K562 (cell line): Measurements from ENCODE around the gene GLIS1. TPM values are rescaled to one million over a fixed set of nuclear protein-coding genes. Genes with fewer than 3 reads are reported as not detected.
A peak's percentile ranks its signal among the peaks of the same experiment; 100 is the strongest.

Source experiments
- CBX5 ChIP-seq: IDR thresholded peaks from 2 replicates; pipeline ENCODE4 v1.6.1; 2014; ENCODE audit warnings: low read depth, borderline replicate concordance
- GMEB1 ChIP-seq: fragments of 250-450 bp; sonication (Bioruptor Pico); IDR thresholded peaks from 2 replicates; pipeline ENCODE4 v1.4.0; 2020; ENCODE audit warnings: mild to moderate bottlenecking
- GTF2E2 ChIP-seq: fragments of 200-800 bp; sonication (Bioruptor generic); IDR thresholded peaks from 2 replicates; pipeline ENCODE4 v1.6.1; 2016; ENCODE audit warnings: missing genetic modification characterization, missing compliant biosample characterization
- L3MBTL2 ChIP-seq: fragments of 450-650 bp; IDR thresholded peaks from 2 replicates; pipeline ENCODE4 v1.6.1; 2016; ENCODE audit warnings: mild to moderate bottlenecking, moderate library complexity
- MAX ChIP-seq: sonication (generic); formaldehyde crosslinking; IDR thresholded peaks from 2 replicates; pipeline ENCODE4 v1.9.0; 2022; ENCODE audit warnings: mild to moderate bottlenecking, missing genetic modification reagents
- REST ChIP-seq, 2 experiments: fragments of 450-650 bp; formaldehyde crosslinking in 1 of 2; IDR thresholded peaks; 2 replicates each; pipeline versions ENCODE4 v1.4.0 to v1.6.1; 2014 to 2020; ENCODE audit warnings: mild to moderate bottlenecking in 2 of 2, borderline replicate concordance in 1 of 2, low read depth in 1 of 2
- SRSF1 ChIP-seq: fragments of 200-400 bp; formaldehyde crosslinking; IDR thresholded peaks from 2 replicates; pipeline ENCODE4 v1.6.1; 2017; ENCODE audit warnings: mild to moderate bottlenecking, low read depth, low read length, moderate library complexity
- YY1 ChIP-seq, 3 experiments: IDR thresholded peaks; 2 replicates each; pipeline ENCODE4 v1.6.1; 2011; ENCODE audit warnings: low read length in 2 of 3, mild to moderate bottlenecking in 2 of 3, moderate library complexity in 2 of 3, borderline replicate concordance in 1 of 3, control low read depth in 1 of 3, low read depth in 1 of 3; ENCODE audit not compliant: insufficient read depth in 3 of 3, insufficient replicate concordance in 2 of 3, control insufficient read depth in 1 of 3, insufficient read length in 1 of 3; ENCODE audit errors: extremely low read depth in 1 of 3
- ZBED1 ChIP-seq: IDR thresholded peaks from 2 replicates; pipeline ENCODE4 v1.6.1; 2014
- ZC3H11A ChIP-seq: IDR thresholded peaks from 2 replicates; pipeline ENCODE4 v1.6.1; 2012; ENCODE audit warnings: low read depth, low read length, improper control_type of control experiment
- ZNF707 ChIP-seq: fragments of 250-450 bp; sonication (Bioruptor Pico); conservative IDR thresholded peaks from 2 replicates; pipeline ENCODE4 v1.8.0; 2022; ENCODE audit warnings: inconsistent platforms, mild to moderate bottlenecking, moderate library complexity
- ZNF830 ChIP-seq: fragments of 250-450 bp; sonication (Bioruptor Pico); IDR thresholded peaks from 2 replicates; pipeline ENCODE4 v1.5.0; 2021; ENCODE audit warnings: mild to moderate bottlenecking
- polyA plus RNA-seq, 8 experiments: library from polyadenylated mRNA; depleted of rRNA in 4 of 8; stranded (reverse) in 5 of 8; unstranded in 3 of 8; fragments of >200 nt; fragmentation: Nextera tagmentation in 2 of 8; fragmentation: Illumina TruSeq in 1 of 8; extraction: Ambion mirVana in 2 of 8; extraction: Trizol in 1 of 8; gene quantifications; 2 replicates each; pipeline versions ENCODE4 v1.2.1 to v1.2.3, GENCODE V29; 2011 to 2014; ENCODE audit warnings: inconsistent platforms in 1 of 8, missing spikeins in 1 of 8
- total RNA-seq, 7 experiments: library from RNA; depleted of rRNA in 6 of 7; stranded (reverse); fragments of >200 nt in 6 of 7; fragmentation: Illumina TruSeq in 2 of 7; extraction: Trizol in 2 of 7; gene quantifications; 2 replicates each; pipeline versions ENCODE4 v1.2.1 to v1.2.3, GENCODE V29; 2011 to 2021; ENCODE audit warnings: low replicate concordance in 1 of 7
- TF ChIP-seq, protein P1 (sequence below): sonication (generic); formaldehyde crosslinking; IDR thresholded peaks from 2 replicates; pipeline ENCODE4 v1.8.0; 2023; ENCODE audit warnings: mild to moderate bottlenecking, missing genetic modification reagents
- TF ChIP-seq, protein P2 (sequence below): sonication (generic); formaldehyde crosslinking; IDR thresholded peaks from 2 replicates; pipeline ENCODE4 v1.8.1; 2022; ENCODE audit warnings: missing genetic modification reagents

GLIS1 gene
- total and polyA plus RNA-seq, 9 of the 15 experiments (the other 6 are each of a cell fraction or from before 2014, with no cell fraction given) = not detected

DNA sequence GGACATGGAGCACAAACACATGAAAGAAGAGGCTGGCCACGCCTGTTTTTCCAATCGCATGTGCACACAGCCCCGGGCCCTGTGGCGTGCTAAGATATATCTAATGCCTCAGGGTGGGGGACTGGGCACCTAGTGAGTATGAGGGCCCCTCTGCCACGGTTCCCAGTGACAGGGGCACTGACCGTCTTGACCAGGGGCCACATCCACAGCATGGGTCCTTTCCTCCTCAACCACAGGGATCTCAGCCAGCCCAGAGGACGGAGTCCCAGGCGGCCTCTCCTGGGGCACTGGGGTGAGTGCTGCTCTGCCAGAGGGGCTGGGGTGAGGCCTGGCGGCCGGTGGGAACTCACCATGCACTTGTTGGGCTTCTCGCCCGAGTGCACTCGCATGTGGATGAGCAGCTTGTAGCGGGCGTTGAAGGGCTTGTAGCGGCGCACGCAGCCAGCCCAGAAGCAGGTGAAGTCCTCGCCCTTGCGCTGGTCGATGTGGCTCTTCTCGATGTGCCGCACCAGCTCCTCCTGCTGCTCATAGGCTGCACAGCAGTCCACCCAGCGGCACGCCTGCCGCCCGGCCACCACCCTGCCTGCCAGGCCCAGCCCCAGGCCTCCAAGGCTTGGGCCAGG lies 145.1 kb downstream of the GLIS1 start (continued):
- TF ChIP-seq, protein P1, sequence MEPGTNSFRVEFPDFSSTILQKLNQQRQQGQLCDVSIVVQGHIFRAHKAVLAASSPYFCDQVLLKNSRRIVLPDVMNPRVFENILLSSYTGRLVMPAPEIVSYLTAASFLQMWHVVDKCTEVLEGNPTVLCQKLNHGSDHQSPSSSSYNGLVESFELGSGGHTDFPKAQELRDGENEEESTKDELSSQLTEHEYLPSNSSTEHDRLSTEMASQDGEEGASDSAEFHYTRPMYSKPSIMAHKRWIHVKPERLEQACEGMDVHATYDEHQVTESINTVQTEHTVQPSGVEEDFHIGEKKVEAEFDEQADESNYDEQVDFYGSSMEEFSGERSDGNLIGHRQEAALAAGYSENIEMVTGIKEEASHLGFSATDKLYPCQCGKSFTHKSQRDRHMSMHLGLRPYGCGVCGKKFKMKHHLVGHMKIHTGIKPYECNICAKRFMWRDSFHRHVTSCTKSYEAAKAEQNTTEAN (CRISPR knock-in tag) = no peak
- no peak for TF ChIP-seq ZNF707 (CRISPR knock-in tag)
- no peak for TF ChIP-seq GMEB1 (CRISPR knock-in tag)
- TF ChIP-seq MAX = no peak
- TF ChIP-seq, protein P2, sequence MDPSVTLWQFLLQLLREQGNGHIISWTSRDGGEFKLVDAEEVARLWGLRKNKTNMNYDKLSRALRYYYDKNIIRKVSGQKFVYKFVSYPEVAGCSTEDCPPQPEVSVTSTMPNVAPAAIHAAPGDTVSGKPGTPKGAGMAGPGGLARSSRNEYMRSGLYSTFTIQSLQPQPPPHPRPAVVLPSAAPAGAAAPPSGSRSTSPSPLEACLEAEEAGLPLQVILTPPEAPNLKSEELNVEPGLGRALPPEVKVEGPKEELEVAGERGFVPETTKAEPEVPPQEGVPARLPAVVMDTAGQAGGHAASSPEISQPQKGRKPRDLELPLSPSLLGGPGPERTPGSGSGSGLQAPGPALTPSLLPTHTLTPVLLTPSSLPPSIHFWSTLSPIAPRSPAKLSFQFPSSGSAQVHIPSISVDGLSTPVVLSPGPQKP (CRISPR knock-in tag) = no peak
- no peak for TF ChIP-seq ZBED1
- no peak for TF ChIP-seq CBX5
- TF ChIP-seq GTF2E2 (tag) = no peak
- TF ChIP-seq ZC3H11A = no peak
- TF ChIP-seq SRSF1 = no peak
- no peak for TF ChIP-seq YY1 (IDR thresholded peaks at IDR 0.05; ENCODE audit: borderline replicate concordance in 1 of 3, control insufficient read depth in 1 of 3, extremely low read depth in 1 of 3, insufficient read depth in 3 of 3, insufficient read length in 1 of 3, insufficient replicate concordance in 2 of 3, low read depth in 1 of 3, low read length in 2 of 3)
- TF ChIP-seq REST (IDR thresholded peaks at IDR 0.05; ENCODE audit: borderline replicate concordance) = peak; percentile 60; the same call in 1 of the 2 replicates
- no peak for TF ChIP-seq REST (CRISPR knock-in tag; IDR thresholded peaks at IDR 0.05; ENCODE audit: low read depth)
- TF ChIP-seq ZNF830 (CRISPR knock-in tag) = no peak
- TF ChIP-seq L3MBTL2 = peak; percentile 21; the same call in 1 of the 2 replicates
